SJCRH30 (cell line): ENCODE results near the gene TRIO. TPM values are rescaled to one million over a fixed set of nuclear protein-coding genes. Genes with fewer than 3 reads are reported as not detected.
"Not testable (repeated sequence)": the region's sequence is repeated elsewhere in the genome, so short reads cannot be mapped to it uniquely, and the experiment has no call there.

Experiments
- DNase-seq, 2 experiments: peaks; one replicate each; pipeline ENCODE4 v3.0.0-alpha.2; 2015 to 2020
- H3K27ac ChIP-seq: fragments of 250-450 bp; sonication (Bioruptor Pico); 2 replicates; pipeline ENCODE4 v1.5.1; 2020; ENCODE audit warnings: mild to moderate bottlenecking, moderate library complexity
- H3K27me3 ChIP-seq: fragments of 250-450 bp; sonication (Bioruptor Pico); 2 replicates; pipeline ENCODE4 v1.5.1; 2020; ENCODE audit warnings: mild to moderate bottlenecking, moderate library complexity
- H3K36me3 ChIP-seq: fragments of 250-450 bp; sonication (Bioruptor Pico); 2 replicates; pipeline ENCODE4 v1.5.1; 2020; ENCODE audit warnings: mild to moderate bottlenecking, moderate library complexity
- H3K4me1 ChIP-seq: fragments of 250-450 bp; sonication (Bioruptor Pico); 2 replicates; pipeline ENCODE4 v1.5.1; 2020; ENCODE audit warnings: mild to moderate bottlenecking, moderate library complexity
- H3K4me3 ChIP-seq: fragments of 250-450 bp; sonication (Bioruptor Pico); 2 replicates; pipeline ENCODE4 v1.5.1; 2020; ENCODE audit warnings: mild to moderate bottlenecking, moderate library complexity
- H3K9me3 ChIP-seq: fragments of 250-450 bp; sonication (Bioruptor Pico); replicated peaks from 2 replicates; pipeline ENCODE4 v1.5.1; 2020; ENCODE audit warnings: mild to moderate bottlenecking, moderate library complexity
- total RNA-seq: library from RNA; depleted of rRNA; stranded (reverse); fragments of >200 nt; shearing (Covaris generic); gene quantifications from 2 replicates; pipeline ENCODE4 v1.2.3, GENCODE V29; 2014; rRNA removed

Gene TRIO
- total RNA-seq: 67.9 and 82.9 TPM in 2 replicates

- no peaks in the 10 kb centered on the region for H3K36me3 ChIP-seq
- peaks cover 16% of the 10 kb centered on the region for H3K4me1 ChIP-seq
- H3K4me3 ChIP-seq: peak within 1 kb of the TSS; percentile 77
- no peaks in the 10 kb centered on the region for H3K9me3 ChIP-seq
- H3K27me3 ChIP-seq: no peaks in the 10 kb centered on the region
- peak; percentile 87 to 90 for DNase-seq
- peak within 1 kb of the TSS; percentile 58 for H3K27ac ChIP-seq
Measured at GRCh38 chr5:14142827-14143545, at the start of gene TRIO. Gene TRIO, plus strand, starts transcription at chr5:14143342. Its CDS starts 384 bp downstream, at chr5:14143726.

GRCh38 chr5:14097380-14097779, 45.8 kb upstream of the TRIO start:
- not testable (repeated sequence) for H3K27me3 ChIP-seq, H3K9me3 ChIP-seq, DNase-seq, H3K27ac ChIP-seq, H3K4me3 ChIP-seq, H3K36me3 ChIP-seq, H3K4me1 ChIP-seq

GRCh38 chr5:14097998-14098471, 45.1 kb upstream of the TRIO start:
- Histone ChIP-seq H3K4me3 (no peak overlapping the region), H3K36me3 (no peaks in the 10 kb centered on the region), H3K4me1 (no peaks in the 10 kb centered on the region), H3K27me3 (no peaks in the 10 kb centered on the region), H3K27ac (no peak overlapping the region), H3K9me3 (no peaks in the 10 kb centered on the region)
- DNase-seq: no peak

- Histone ChIP-seq H3K4me3 (no peak overlapping the region), H3K36me3 (no peaks in the 10 kb centered on the region), H3K4me1 (peaks cover under 1% of the 10 kb centered on the region; the same call in 1 of the 2 replicates), H3K27me3 (no peaks in the 10 kb centered on the region), H3K9me3 (no peaks in the 10 kb centered on the region), H3K27ac (no peak overlapping the region)
- no peak for DNase-seq
Measured at GRCh38 chr5:14100281-14100680, 42.9 kb upstream of the TRIO start.

- Histone ChIP-seq H3K4me1 (peaks cover 8% of the 10 kb centered on the region), H3K4me3 (no peak overlapping the region), H3K9me3 (no peaks in the 10 kb centered on the region), H3K27me3 (no peaks in the 10 kb centered on the region), H3K36me3 (no peaks in the 10 kb centered on the region), H3K27ac (no peak overlapping the region)
- no peak for DNase-seq
Measured at GRCh38 chr5:14101922-14102321, 41.2 kb upstream of the TRIO start.

GRCh38 chr5:14102666-14103065, 40.5 kb upstream of the TRIO start:
- no peak overlapping the region for H3K27ac ChIP-seq
- H3K9me3 ChIP-seq: no peaks in the 10 kb centered on the region
- H3K4me1 ChIP-seq: peaks cover 8% of the 10 kb centered on the region
- no peak for DNase-seq
- H3K4me3 ChIP-seq: no peak overlapping the region
- H3K36me3 ChIP-seq: no peaks in the 10 kb centered on the region
- H3K27me3 ChIP-seq: no peaks in the 10 kb centered on the region

- H3K4me3 ChIP-seq: no peak overlapping the region
- H3K27ac ChIP-seq: peak overlapping the region; percentile 26; the same call in 1 of the 2 replicates
- DNase-seq: peak; percentile 71 to 84
- H3K36me3 ChIP-seq: no peaks in the 10 kb centered on the region
- no peaks in the 10 kb centered on the region for H3K27me3 ChIP-seq
- H3K9me3 ChIP-seq: no peaks in the 10 kb centered on the region
- H3K4me1 ChIP-seq: peaks cover 8% of the 10 kb centered on the region
Measured at GRCh38 chr5:14105718-14106410, 37.3 kb upstream of the TRIO start.

- H3K27ac ChIP-seq: no peak overlapping the region
- no peaks in the 10 kb centered on the region for H3K36me3 ChIP-seq
- no peak for DNase-seq
- no peaks in the 10 kb centered on the region for H3K9me3 ChIP-seq
- H3K4me1 ChIP-seq: peaks cover 8% of the 10 kb centered on the region
- no peak overlapping the region for H3K4me3 ChIP-seq
- no peaks in the 10 kb centered on the region for H3K27me3 ChIP-seq
Measured at GRCh38 chr5:14107536-14107935, 35.6 kb upstream of the TRIO start.

- peak; percentile 25 to 65 for DNase-seq
- Histone ChIP-seq H3K4me3 (no peak overlapping the region), H3K27ac (no peak overlapping the region), H3K27me3 (no peaks in the 10 kb centered on the region), H3K4me1 (peaks cover 8% of the 10 kb centered on the region), H3K36me3 (no peaks in the 10 kb centered on the region), H3K9me3 (no peaks in the 10 kb centered on the region)
Measured at GRCh38 chr5:14108170-14108996, 34.8 kb upstream of the TRIO start.

GRCh38 chr5:14109041-14109747, 33.9 kb upstream of the TRIO start:
- Histone ChIP-seq H3K4me1 (peaks cover 8% of the 10 kb centered on the region), H3K27ac (no peak overlapping the region), H3K36me3 (no peaks in the 10 kb centered on the region), H3K27me3 (no peaks in the 10 kb centered on the region), H3K4me3 (no peak overlapping the region), H3K9me3 (no peaks in the 10 kb centered on the region)
- no peak for DNase-seq

GRCh38 chr5:14109771-14110170, 33.4 kb upstream of the TRIO start:
- Histone ChIP-seq H3K9me3 (no peaks in the 10 kb centered on the region), H3K4me3 (no peak overlapping the region), H3K4me1 (peaks cover 8% of the 10 kb centered on the region), H3K27me3 (no peaks in the 10 kb centered on the region), H3K27ac (no peak overlapping the region), H3K36me3 (no peaks in the 10 kb centered on the region)
- DNase-seq: no peak

GRCh38 chr5:14110196-14110595, 32.9 kb upstream of the TRIO start:
- Histone ChIP-seq H3K9me3 (no peaks in the 10 kb centered on the region), H3K4me1 (peaks cover 8% of the 10 kb centered on the region), H3K27ac (no peak overlapping the region), H3K27me3 (no peaks in the 10 kb centered on the region), H3K36me3 (no peaks in the 10 kb centered on the region), H3K4me3 (no peak overlapping the region)
- DNase-seq: no peak

- Histone ChIP-seq H3K27ac (no peak overlapping the region), H3K4me3 (no peak overlapping the region), H3K4me1 (peaks cover 6% of the 10 kb centered on the region), H3K9me3 (no peaks in the 10 kb centered on the region), H3K27me3 (no peaks in the 10 kb centered on the region), H3K36me3 (no peaks in the 10 kb centered on the region)
- no peak for DNase-seq
Measured at GRCh38 chr5:14110680-14111079, 32.5 kb upstream of the TRIO start.

GRCh38 chr5:14112998-14113652, 30.0 kb upstream of the TRIO start:
- H3K36me3 ChIP-seq: no peaks in the 10 kb centered on the region

More at GRCh38 chr5:14112998-14113652, 30.0 kb upstream of the TRIO start:
- no peaks in the 10 kb centered on the region for H3K9me3 ChIP-seq
- H3K27me3 ChIP-seq: no peaks in the 10 kb centered on the region
- H3K4me3 ChIP-seq: no peak overlapping the region
- H3K4me1 ChIP-seq: peaks cover 4% of the 10 kb centered on the region; the same call in 1 of the 2 replicates
- no peak overlapping the region for H3K27ac ChIP-seq
- DNase-seq: no peak
